NCI-H2196 treated with DMSO at 0.1 percent for 48 hours (cell line): Measurements from ENCODE around the gene ATL2.
"Not testable (repeated sequence)": the region's sequence is repeated elsewhere in the genome, so short reads cannot be mapped to it uniquely, and the experiment has no call there.

Source experiments
- DNase-seq: peaks from one replicate; lab custom pipeline; 2025; ENCODE audit not compliant: unreplicated experiment; lab: John Stamatoyannopoulos, UW

The ATL2 gene

GRCh38 chr2:38330754-38331153 lies 46.3 kb downstream of the ATL2 start:
- no peak for DNase-seq

DNA sequence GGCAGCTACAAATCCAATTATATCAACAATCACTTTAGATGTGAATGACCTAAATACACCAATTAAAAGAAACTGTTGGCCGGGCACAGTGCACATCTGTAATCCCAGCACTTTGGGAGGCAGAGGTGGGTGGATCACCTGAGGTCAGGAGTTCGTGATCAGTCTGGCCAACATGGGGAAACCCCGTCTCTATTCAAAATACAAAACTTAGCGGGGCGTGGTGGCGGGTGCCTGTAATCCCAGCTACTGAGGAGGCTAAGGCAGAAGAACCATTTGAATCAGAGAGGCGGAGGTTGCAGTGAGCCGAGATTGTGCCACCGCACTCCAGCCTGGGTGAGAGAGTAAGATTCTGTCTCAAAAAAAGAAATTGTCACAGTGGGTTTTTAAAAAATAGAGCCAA lies 49.5 kb downstream of the ATL2 start:
- DNase-seq: no peak

DNA sequence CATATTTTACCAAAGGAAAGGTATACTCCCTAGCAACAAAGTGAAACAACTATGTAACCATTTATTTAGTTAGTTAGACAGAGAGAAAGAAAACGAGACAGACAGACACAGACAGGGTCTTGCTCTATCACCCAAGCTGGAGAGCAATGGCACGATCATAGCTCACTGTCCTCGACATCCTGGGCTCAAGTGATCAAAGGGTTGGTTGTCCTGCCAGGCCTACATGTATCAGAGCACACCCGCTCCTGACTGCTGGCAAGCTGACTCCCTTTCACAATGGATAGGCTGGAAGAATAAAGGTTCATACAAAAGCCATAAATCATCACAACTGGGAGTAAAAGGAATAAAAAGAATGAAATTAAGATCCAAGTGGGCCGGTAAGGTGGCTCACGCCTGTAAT lies 53.5 kb downstream of the ATL2 start:
- no peak for DNase-seq

- DNase-seq: no peak
Measured at GRCh38 chr2:38322224-38322914, 54.7 kb downstream of the ATL2 start.

DNA sequence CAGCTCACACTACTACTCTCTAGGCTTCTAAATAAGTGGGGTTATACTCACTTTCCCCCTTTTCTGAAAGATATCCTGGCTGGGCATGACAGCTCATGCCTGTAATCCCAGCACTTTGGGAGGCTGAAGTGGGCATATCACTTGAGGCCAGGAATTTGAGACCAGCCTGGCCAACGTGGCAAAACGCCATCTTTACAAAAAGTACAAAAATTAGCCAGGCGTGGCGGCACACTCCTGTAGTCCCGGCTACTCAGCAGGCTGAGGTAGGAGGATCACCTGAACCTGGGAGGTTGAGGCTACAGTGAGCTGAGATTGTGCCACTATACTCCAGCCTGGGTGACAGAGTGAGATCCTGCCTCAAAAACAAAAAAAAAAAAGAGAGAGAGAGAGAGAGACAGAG lies 57.8 kb downstream of the ATL2 start:
- DNase-seq: not testable (repeated sequence)

DNA sequence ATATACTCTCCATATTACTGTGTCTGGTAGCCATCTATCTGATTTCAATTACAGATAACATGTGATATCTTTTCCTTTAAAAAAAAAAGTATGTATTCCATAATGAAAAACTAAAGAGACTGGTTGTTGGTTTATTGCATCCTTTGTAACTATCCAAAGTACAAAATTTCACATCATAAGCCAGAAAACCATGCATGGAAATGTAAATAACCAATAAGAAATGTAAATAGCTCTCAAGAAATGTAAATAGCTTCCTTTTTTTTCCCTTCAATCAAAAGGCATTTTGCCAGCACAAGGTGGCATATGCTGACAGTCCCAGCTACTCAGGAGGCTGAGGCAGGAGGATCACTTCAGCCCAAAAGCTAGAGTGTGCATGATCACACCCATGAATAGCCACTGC lies 59.3 kb downstream of the ATL2 start:
- DNase-seq: no peak

DNA sequence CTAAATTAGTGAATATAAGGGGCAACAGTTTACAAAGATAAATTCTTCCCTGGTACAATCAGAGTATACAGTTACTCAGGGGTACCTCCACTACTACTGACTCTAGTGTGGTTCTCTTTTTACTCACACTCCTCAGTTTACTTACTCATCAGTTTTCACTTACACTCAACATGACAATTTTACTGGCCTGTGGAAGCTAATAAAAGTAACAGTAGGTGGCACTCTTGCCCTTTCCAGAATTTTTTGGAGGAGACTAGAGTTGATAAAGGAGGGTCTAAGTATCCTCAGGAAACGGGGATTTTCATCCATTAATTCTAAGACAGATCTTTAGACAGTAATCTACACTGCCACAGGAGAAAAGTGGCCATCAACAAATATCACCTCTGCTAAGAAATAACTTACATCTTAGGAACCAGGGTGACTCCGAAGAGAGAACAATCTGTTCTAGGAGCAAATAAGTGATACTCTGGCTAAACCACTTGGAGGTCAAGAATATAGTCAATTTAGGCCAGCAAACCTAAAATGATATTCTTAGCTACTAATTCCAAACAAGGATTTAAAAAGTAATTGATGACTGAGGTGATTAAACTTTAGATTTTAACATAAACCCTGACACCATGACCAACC lies 61.3 kb downstream of the ATL2 start:
- no peak for DNase-seq

- no peak for DNase-seq
Measured at GRCh38 chr2:38308821-38309220, 68.3 kb downstream of the ATL2 start.

- no peak for DNase-seq
Measured at GRCh38 chr2:38301969-38302702, 74.9 kb downstream of the ATL2 start.

- no peak for DNase-seq
Measured at GRCh38 chr2:38301340-38301968, 75.6 kb downstream of the ATL2 start.

DNA sequence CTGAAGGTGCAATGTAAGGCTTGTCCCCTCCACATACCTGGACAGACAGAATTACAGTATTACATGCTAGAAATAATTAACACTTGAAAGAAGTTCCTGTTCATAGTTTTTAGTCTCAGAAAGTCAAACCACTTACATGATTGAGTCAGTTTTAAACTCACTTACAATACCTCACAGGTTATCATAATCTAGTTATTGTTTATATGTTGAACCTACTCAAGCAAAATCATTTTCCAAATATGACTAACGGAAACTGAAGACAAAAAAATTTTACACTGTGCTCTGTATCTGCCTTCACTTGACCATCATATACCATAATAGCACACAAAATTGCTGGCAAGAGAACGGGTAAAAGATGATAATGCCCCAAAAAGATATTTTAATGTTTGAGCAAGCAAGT lies 78.5 kb downstream of the ATL2 start:
- no peak for DNase-seq

- DNase-seq: no peak
Measured at GRCh38 chr2:38296197-38296780, 80.8 kb downstream of the ATL2 start.

DNA sequence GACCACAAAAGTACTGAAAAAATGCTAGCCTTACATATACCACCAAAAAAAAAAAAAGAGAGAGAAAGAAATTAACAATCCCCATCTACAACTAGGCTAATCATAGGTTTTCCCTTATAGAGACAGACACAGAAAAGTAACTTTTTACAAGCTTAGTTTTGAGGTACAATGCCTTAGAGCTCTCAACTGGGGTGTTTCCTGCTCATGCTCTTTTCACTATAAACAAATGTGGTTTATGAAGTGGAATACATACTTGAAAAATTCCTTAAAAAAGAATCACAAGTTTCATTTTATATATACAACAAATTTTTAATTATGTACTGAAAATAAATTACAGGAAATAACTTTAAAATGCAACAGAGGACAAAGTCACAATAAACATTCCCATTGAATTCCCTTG lies 82.5 kb downstream of the ATL2 start:
- no peak for DNase-seq

DNA sequence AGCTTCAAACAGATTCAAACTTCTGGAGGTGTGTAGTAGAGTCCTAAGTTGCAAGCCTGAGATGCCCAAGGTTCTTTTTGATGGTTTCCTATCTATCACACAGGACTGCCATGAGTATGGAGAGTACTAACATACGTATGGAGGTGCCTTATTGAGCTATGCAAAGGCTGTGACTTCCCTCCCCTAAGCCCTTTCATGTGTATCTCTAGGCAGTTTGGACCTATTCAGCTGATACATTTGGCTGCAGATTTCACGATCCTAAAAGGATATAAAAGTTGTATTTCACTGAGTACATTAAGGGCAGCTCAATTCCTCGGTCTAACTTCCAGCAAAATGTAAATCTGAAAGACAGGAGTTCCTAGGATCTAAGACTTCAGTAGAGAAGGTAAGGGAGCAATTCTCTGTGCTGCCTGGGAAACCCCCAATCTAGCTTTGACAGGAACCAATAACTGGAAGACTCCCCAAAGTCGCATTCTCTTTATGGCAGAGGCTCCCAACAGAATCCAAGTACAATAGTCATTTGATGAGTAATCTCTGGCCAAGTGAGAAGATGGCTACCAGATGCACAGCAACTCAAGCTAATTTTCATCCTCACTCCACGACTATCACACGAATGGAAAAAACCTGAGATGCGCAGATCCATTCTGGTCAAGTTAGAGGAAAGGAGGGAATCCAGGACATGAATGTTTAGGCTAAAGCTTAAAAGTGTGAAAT lies 83.8 kb downstream of the ATL2 start:
- DNase-seq: no peak

DNA sequence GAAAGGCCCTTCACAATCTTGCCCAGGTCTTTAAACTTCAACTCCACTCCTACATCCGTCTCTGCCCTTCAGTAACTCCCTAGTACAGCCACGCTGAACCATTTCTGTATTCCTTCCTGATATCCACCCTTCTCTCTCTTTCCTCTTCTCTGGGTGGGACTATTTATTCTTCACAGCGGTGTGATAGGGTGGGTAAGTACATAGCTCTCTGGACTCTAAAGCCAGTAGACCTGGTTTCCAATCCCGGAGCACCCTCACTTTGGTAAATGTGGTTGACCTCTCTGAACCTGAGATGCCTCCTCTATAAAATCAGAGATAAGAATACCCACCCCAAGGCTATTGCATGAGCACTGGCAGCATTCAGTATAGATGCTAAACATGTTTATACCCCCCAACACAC lies 86.7 kb downstream of the ATL2 start:
- DNase-seq: no peak

GRCh38 chr2:38284971-38285370 lies 92.1 kb downstream of the ATL2 start:
- no peak for DNase-seq

DNA sequence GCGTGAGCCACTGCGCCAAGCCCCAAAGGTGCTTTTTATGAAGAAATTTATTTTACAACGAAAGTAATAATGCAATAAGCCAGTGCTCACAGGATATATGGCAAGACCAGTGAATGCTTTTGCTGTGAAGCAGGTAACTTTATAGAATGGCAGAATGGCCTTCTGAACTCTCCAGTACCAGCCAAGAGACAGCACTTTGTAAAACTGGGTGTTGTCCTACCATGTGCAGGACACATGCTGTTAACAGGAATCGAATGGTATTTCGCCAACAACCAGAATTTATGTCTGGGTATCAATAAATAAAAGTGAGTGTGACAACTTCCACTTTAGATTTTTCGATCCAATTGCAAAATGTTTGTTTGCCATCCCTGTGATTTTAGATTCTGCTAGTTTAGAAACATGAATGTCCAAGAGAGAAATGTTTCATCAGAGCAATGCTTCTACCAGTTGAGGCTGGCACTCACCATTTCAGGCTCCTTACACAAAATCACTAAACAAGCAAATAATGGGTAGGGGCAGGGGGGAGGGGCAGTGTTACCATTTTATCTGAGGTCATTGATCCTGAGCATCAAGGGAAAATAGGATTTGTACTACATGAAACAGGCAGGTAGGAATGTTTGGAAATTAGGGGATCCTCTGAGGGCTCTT lies 95.9 kb downstream of the ATL2 start:
- DNase-seq: no peak

DNA sequence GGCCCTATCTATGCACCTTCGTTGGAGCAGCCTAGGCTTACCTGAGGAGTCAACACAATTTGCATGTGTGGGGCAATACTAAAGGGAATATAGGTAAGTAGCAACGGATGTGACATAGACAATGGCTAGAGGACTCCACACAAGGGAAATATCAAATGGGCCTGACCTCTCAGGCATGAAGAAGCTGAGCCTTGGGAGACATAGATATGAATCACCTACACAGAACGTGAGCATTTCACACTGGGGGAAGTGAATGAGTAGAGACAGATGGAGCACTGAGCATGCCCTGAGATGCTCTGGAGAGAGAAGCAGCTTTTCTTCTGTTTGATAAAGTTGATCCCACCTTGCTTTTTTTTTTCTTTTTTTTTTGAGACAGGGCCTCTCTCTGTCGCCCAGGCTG lies 97.9 kb downstream of the ATL2 start:
- no peak for DNase-seq

- DNase-seq: not testable (repeated sequence)
Measured at GRCh38 chr2:38278117-38278438, 99.0 kb downstream of the ATL2 start.

GRCh38 chr2:38277245-38278116 lies 99.6 kb downstream of the ATL2 start:
- DNase-seq: no peak
